ENCODE results near the gene DMXL1. TPM values are rescaled to one million over a fixed set of nuclear protein-coding genes. Genes with fewer than 3 reads are reported as not detected.

The DMXL1 gene
- total RNA-seq, 3 donors from 2014 or later (not counting 1 experiment from before 2014, with no cell fraction given): 36.7 to 43.0 (median 39.9) TPM

DNA sequence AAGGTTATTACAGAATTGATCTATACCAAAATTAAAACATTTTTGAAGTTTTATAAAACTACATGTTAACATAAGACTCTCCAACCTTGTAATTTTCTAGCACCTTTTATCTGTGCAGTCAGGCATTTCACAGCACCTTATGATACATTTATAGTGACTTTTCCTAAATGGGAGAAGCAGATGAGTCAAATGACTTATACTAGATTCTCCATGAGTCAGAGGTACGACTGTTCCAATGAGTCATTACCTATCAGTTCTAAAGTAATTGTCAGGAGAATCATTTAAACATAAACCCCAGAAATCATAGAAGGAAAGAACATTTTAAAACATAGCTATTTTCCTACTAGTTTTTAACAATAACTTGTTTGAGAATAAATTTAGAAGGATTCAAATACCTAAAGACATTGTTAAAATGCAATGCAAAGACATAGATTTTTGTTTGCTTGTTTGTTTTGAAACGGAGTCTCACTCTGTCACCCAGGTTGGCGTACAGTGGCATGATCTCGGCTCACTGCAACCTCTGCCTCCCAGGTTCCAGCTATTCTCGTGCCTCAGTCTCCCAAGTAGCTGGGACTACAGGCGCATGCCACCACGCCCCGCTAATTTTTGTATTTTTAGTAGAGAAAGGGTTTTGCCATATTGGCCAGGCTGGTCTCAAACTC lies 34.7 kb upstream of the DMXL1 start:
- ATAC-seq (no peak), DNase-seq (no peak)
- Mint-ChIP-seq H3K4me3 (no peak overlapping the region), H3K27ac (no peak overlapping the region), H3K4me1 (peaks cover 10% of the 10 kb centered on the region in 2 donors), H3K36me3 (no peaks in the 10 kb centered on the region), H3K9me3 (no peaks in the 10 kb centered on the region), H3K27me3 (ENCODE audit: low read depth in 2 of 2) (no peaks in the 10 kb centered on the region)
- Histone ChIP-seq H3K36me3 (ENCODE audit: control insufficient read depth, insufficient read depth, low read length) (no peaks in the 10 kb centered on the region), H3K27ac (ENCODE audit: low read length) (no peak overlapping the region), H3K9me3 (ENCODE audit: control insufficient read depth, insufficient read depth, low read length) (no peaks in the 10 kb centered on the region), H3K4me3 (ENCODE audit: low read length) (no peak overlapping the region), H3K4me1 (ENCODE audit: control insufficient read depth, insufficient read depth, low read length) (peaks cover 4% of the 10 kb centered on the region), H3K27me3 (ENCODE audit: control insufficient read depth, insufficient read depth, low read length) (no peaks in the 10 kb centered on the region)
- intact Hi-C loops (cut with micrococcal nuclease): no loop called here
- WGBS (ENCODE audit: insufficient coverage): 96% methylated on average over 7 of the region's 8 CpGs
- TF ChIP-seq, protein P1, sequence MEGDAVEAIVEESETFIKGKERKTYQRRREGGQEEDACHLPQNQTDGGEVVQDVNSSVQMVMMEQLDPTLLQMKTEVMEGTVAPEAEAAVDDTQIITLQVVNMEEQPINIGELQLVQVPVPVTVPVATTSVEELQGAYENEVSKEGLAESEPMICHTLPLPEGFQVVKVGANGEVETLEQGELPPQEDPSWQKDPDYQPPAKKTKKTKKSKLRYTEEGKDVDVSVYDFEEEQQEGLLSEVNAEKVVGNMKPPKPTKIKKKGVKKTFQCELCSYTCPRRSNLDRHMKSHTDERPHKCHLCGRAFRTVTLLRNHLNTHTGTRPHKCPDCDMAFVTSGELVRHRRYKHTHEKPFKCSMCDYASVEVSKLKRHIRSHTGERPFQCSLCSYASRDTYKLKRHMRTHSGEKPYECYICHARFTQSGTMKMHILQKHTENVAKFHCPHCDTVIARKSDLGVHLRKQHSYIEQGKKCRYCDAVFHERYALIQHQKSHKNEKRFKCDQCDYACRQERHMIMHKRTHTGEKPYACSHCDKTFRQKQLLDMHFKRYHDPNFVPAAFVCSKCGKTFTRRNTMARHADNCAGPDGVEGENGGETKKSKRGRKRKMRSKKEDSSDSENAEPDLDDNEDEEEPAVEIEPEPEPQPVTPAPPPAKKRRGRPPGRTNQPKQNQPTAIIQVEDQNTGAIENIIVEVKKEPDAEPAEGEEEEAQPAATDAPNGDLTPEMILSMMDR (IDR thresholded peaks at IDR 0.05): no peak

DNA sequence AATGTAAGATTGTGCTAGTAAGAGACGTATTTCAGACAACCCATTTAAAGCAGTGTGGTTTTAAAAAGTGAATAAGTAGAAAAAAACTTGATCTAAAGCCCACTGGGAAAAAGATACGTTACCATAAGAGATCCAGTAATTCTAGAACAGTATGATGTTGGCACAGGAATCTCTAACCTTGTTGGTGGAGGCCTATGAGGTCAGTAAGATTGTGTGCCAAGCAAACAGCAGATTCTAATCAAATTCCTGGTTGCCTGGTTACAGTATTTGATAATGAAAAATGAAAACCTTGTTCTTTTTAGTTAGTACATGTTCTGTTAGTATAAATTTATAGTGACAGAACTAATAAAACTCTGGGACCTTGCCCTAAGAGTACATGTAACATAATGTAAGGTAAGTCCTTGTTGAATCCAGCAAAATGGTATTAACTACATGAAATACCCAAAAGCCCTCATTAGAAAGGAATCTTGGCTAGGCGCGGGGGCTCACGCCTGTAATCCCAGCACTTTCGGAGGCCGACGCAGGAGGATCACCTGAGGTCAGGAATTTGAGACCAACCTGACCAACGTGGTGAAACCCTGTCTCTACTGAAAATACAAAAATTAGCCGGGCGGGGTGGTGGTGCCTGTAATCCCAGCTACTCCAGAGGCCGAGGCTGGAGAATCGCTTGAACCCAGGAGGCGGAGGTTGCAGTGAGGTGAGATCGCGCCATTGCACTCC lies 33.2 kb upstream of the DMXL1 start:
- Mint-ChIP-seq H3K36me3 (no peaks in the 10 kb centered on the region), H3K9me3 (no peaks in the 10 kb centered on the region), H3K27ac (no peak overlapping the region), H3K4me1 (no peaks in the 10 kb centered on the region), H3K4me3 (no peak overlapping the region), H3K27me3 (ENCODE audit: low read depth in 2 of 2) (no peaks in the 10 kb centered on the region)
- TF ChIP-seq, protein P1 (IDR thresholded peaks at IDR 0.05): no peak
- no peaks in the 10 kb centered on the region for H3K4me1 ChIP-seq (ENCODE audit: control insufficient read depth, insufficient read depth, low read length)
- H3K36me3 ChIP-seq (ENCODE audit: control insufficient read depth, insufficient read depth, low read length): no peaks in the 10 kb centered on the region
- no peak overlapping the region for H3K27ac ChIP-seq (ENCODE audit: low read length)
- DNase-seq: no peak
- 97% methylated on average over 16 of the region's 16 CpGs for whole genome bisulfite sequencing (ENCODE audit: insufficient coverage)
- intact Hi-C loops (cut with micrococcal nuclease): no loop called here
- no peak overlapping the region for H3K4me3 ChIP-seq (ENCODE audit: low read length)
- no peaks in the 10 kb centered on the region for H3K9me3 ChIP-seq (ENCODE audit: control insufficient read depth, insufficient read depth, low read length)
- no peaks in the 10 kb centered on the region for H3K27me3 ChIP-seq (ENCODE audit: control insufficient read depth, insufficient read depth, low read length)
- no peak for ATAC-seq

DNA sequence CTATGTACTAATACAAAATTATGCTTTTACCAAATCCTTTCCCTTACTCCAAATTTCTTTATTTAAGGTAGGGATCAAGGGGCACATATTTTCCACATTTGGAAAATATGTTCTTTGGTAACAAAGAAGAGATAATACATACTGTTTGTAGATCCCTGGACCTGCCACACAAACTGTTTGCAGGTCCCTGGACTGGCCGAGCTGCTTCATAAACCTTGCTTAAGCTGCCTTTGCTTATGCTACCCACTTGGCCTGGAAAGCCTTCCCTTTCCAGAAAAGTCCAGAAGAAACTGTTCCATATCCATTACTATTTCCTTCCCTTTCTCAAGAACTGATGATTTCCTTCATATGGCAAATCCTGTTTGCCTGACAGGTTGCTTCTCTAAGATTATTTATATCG lies 22.6 kb upstream of the DMXL1 start:
- Histone ChIP-seq H3K4me1 (ENCODE audit: control insufficient read depth, insufficient read depth, low read length) (no peaks in the 10 kb centered on the region), H3K27ac (ENCODE audit: low read length) (no peak overlapping the region), H3K36me3 (ENCODE audit: control insufficient read depth, insufficient read depth, low read length) (no peaks in the 10 kb centered on the region), H3K4me3 (ENCODE audit: low read length) (no peak overlapping the region), H3K9me3 (ENCODE audit: control insufficient read depth, insufficient read depth, low read length) (no peaks in the 10 kb centered on the region), H3K27me3 (ENCODE audit: control insufficient read depth, insufficient read depth, low read length) (no peaks in the 10 kb centered on the region)
- Mint-ChIP-seq H3K4me1 (no peaks in the 10 kb centered on the region), H3K4me3 (no peak overlapping the region), H3K36me3 (no peaks in the 10 kb centered on the region), H3K9me3 (no peaks in the 10 kb centered on the region), H3K27ac (no peak overlapping the region), H3K27me3 (ENCODE audit: low read depth in 2 of 2) (no peaks in the 10 kb centered on the region)
- ATAC-seq: no peak
- WGBS (ENCODE audit: insufficient coverage): 95% methylated on average over 2 of the region's 2 CpGs
- no peak for DNase-seq
- intact Hi-C loops (cut with micrococcal nuclease): no loop called here
- TF ChIP-seq, protein P1 (IDR thresholded peaks at IDR 0.05): no peak
